Measurements from ENCODE around the gene EYS.

The EYS gene

GRCh38 chr6:64683682-64684081 lies 1023.3 kb downstream of the EYS start:
- no peak overlapping the region for H3K4me3 ChIP-seq
- TF ChIP-seq, protein P1, sequence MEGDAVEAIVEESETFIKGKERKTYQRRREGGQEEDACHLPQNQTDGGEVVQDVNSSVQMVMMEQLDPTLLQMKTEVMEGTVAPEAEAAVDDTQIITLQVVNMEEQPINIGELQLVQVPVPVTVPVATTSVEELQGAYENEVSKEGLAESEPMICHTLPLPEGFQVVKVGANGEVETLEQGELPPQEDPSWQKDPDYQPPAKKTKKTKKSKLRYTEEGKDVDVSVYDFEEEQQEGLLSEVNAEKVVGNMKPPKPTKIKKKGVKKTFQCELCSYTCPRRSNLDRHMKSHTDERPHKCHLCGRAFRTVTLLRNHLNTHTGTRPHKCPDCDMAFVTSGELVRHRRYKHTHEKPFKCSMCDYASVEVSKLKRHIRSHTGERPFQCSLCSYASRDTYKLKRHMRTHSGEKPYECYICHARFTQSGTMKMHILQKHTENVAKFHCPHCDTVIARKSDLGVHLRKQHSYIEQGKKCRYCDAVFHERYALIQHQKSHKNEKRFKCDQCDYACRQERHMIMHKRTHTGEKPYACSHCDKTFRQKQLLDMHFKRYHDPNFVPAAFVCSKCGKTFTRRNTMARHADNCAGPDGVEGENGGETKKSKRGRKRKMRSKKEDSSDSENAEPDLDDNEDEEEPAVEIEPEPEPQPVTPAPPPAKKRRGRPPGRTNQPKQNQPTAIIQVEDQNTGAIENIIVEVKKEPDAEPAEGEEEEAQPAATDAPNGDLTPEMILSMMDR (IDR thresholded peaks at IDR 0.05): no peak
- no peak for DNase-seq (ENCODE audit: low spot score)
- H3K27ac ChIP-seq: no peak overlapping the region

GRCh38 chr6:64681416-64682160 lies 1025.4 kb downstream of the EYS start:
- no peak for DNase-seq (ENCODE audit: low spot score)
- TF ChIP-seq, protein P1 (IDR thresholded peaks at IDR 0.05): no peak
- Histone ChIP-seq H3K4me3 (no peak overlapping the region), H3K27ac (no peak overlapping the region)

DNA sequence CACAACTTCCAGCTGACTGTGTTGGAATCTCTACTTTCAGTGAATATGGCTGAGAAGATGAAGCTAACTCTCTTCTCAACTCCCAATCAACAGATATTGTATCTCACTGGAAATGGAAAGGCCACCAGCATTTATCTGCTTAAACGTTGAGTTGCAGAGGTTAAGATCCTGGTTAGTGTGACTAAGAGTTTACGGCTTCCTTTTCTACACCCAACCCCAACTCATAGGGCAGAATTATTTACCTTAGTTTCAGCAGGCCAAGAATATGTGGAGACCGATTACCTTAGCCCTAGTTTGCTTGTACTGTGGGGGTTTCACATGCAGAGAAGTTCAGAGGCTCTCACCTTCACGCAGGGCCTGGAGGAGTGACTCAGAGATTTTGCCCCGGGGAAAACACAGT lies 1026.6 kb downstream of the EYS start:
- DNase-seq (ENCODE audit: low spot score): no peak
- Histone ChIP-seq H3K4me3 (no peak overlapping the region), H3K27ac (no peak overlapping the region)
- TF ChIP-seq, protein P1 (IDR thresholded peaks at IDR 0.05): no peak

GRCh38 chr6:64679416-64679815 lies 1027.6 kb downstream of the EYS start:
- Histone ChIP-seq H3K27ac (no peak overlapping the region), H3K4me3 (no peak overlapping the region)
- no peak for DNase-seq (ENCODE audit: low spot score)
- TF ChIP-seq, protein P1 (IDR thresholded peaks at IDR 0.05): no peak

GRCh38 chr6:64672651-64673050 lies 1034.4 kb downstream of the EYS start:
- Histone ChIP-seq H3K27ac (no peak overlapping the region), H3K4me3 (no peak overlapping the region)
- DNase-seq (ENCODE audit: low spot score): no peak
- TF ChIP-seq, protein P1 (IDR thresholded peaks at IDR 0.05): no peak

DNA sequence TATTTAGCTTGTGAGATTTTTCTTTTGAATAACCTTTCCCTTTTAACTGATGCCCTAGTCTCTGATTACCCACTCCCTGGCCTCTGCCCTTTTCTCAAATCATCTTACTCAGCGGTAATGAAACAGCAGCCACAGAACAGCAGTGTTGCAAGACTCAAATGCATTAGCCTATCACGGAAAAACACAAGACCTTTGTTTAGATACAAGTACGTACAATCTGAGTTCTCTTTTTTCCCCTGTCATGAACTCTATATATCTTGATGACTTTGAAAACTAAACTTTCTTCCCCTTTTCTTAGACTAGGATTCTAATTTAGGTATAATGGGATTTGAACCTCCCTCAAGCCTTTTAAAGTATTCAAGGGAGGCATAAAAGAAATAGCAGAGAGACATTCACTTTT lies 1034.9 kb downstream of the EYS start:
- Histone ChIP-seq H3K27ac (no peak overlapping the region), H3K4me3 (no peak overlapping the region)
- no peak for DNase-seq (ENCODE audit: low spot score)
- TF ChIP-seq, protein P1 (IDR thresholded peaks at IDR 0.05): no peak

DNA sequence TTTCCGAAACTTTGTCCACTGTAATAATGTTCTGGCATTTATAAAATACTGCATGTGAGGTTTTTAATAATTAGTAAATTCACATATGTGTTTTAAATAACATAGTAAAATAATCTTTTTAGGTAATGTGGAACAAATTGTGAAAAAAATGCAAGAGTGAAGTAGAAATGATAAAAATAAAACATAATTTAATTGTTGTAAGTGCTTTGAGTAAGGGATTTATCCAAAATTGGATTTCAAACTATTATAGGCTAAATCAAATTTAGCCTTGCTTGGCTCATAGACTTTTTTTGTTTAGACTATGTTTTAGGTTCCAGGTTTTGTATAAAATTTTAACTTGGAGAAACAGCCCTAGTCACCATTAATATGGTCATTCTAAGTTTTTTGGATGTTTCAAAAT lies 1041.9 kb downstream of the EYS start:
- TF ChIP-seq, protein P1 (IDR thresholded peaks at IDR 0.05): no peak
- no peak overlapping the region for H3K4me3 ChIP-seq
- H3K27ac ChIP-seq: no peak overlapping the region
- DNase-seq (ENCODE audit: low spot score): no peak
